NCI-H146 (cell line): Measurements from ENCODE around the gene SPRY1.

Experiments used
- DNase-seq: peaks from one replicate; lab custom pipeline; 2025; lab: John Stamatoyannopoulos, UW

SPRY1 gene

DNA sequence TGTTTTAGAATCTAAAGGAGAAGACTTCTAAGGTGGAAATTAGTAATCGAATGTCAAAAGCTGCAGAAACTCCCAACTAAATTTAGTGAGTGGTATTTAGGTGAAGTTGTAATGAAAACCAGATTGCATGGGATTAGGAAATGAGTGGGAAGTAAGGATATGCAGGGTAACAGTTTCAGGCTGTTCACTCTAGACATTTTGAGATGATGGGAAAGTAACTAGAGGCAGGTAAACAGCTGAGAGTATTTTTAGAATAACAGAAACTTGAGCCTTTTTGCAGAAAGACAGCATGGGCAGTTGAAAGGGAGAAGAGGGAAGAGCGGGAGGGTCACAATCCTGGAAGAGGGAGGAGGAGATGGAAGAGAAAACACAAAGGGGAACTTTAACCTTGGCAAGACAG, 12.7 kb downstream of the SPRY1 start:
- no peak for DNase-seq

- DNase-seq = no peak
These were observed 14.9 kb downstream of the SPRY1 start for GRCh38 chr4:123411514-123411913.

GRCh38 chr4:123412091-123412505, 15.5 kb downstream of the SPRY1 start:
- no peak for DNase-seq

- DNase-seq = no peak
These were observed 16.3 kb downstream of the SPRY1 start for GRCh38 chr4:123412700-123413512.

GRCh38 chr4:123415576-123415975, 19.0 kb downstream of the SPRY1 start:
- no peak for DNase-seq

- no peak for DNase-seq
These were observed 19.4 kb downstream of the SPRY1 start for GRCh38 chr4:123415977-123416376.

DNA sequence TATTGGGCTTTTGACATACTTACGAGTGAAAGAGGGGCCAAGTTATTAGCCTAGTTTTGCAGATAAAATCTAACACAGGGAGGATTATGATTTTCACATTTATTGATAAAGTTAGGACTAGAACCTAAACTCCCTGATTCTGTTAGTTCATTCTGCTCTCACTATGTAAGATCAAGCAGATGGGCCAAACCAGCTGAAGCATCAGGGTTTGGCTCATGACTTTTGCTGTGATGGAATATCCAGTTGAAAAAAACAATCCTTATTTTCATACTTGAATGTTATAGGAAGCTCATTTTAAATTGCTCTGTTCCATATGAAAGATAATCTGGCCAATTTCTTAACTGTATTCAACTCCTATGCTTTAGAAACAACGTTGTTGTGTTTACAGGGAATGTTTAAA, 21.2 kb downstream of the SPRY1 start:
- no peak for DNase-seq

GRCh38 chr4:123418351-123418931, 21.8 kb downstream of the SPRY1 start:
- DNase-seq = peak; percentile 90

DNA sequence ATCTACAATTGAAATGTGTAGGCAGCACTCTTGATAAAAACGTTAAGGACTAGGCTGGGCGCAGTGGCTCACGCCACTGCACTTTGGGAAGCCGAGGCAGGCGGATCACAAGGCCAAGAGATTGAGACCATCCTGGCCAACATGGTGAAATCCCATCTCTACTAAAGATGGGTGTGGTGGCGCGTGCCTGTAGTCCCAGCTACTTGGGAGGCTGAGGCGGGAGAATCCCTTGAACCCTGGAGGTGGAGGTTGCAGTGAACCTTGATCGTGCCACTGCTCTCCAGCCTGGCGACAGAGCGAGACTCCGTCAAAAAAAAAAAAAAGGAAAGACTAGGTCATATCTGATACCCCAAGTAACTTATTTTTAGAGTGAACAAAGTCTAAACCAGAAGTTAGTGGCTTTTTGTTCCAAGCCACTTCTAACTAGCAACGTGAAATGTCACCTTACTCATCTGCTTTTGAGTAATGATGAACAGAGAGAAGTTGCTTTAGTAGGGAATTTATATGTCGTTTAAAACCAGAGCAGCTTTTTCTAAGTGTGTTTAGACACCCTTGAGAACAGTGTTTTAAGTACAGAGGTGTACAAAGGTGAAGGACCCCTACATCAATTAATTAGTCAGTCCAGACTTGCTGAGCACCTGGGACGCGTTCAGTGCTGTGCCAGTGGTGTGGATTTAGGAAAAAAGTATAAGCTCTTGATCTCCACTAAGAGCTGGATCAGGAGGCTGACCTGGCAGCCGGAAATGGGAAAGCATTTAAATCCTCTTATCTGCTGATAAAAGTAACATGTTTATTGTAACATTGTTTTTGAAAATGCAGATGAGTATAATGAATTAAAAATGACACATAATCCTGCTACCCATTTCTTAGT, 23.5 kb downstream of the SPRY1 start:
- DNase-seq = no peak

DNA sequence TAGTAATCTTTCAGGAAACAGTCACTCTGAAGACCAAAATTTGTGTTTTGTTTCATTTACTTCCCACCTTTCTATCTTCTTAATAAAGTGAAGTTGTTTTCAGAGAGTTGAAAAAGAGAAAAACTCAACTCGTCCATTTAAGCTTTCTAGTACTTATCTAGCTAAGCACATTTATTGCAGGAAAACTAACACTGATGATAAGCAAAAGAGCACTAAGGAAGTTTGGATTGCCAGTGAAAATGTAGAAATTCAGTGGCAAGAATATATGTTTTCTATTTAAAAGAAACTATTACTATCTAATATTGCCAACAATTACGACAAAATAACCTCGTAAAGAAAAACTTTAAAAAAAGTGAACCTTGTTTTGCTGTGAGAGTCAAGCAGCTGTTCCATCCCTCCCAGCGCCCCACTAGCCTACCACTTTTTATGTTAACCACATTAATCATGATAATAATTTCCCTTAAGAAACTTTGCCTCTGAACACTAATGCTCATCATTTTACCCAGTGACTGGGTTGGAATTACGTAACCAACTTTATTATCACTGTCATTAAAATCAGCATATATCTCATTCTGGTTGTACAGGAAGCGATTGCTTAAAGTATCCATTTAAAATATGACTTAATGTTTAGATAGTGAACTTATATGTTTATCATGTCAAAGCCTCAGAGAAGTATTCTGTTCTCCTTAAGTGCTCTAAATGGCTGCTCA, 24.8 kb downstream of the SPRY1 start:
- DNase-seq = no peak

DNA sequence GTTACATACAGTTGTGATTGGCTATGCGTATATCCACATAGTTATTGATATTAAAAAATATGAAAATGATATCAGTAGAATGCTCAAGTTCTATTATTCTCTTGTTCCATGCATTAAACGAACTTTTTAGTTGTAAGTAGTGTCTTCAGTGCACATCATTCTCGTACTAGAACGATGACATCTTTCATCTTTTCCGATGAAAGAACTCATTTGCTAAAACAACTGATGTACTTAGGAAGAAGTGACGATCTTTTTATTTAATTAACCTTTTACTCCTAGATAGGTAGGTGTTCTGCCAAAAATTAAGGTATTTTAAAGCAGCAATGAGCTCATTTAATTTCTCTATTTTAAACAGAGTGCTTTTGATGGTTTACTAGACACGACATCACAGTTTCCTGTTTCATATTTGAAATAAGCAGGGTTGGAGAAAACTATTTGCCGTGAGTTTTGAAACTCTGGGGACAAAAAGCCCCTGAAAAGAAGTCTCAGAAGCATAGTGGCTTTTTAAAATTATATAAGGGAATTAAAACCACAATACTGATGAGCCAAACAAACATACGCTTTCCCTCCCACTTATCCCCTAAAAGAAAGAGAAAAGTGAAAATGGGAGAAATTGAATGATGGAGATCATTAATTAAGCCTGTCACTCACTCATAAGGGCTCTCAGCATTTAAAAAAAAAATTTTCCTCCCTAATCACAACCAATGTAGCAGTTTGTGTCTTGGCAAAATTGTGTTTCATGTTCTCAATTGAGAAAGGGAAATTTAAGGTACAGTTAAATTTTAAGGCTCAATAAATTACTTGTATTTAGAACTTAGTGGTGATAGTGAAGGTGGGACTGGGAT, 25.6 kb downstream of the SPRY1 start:
- DNase-seq = no peak

DNA sequence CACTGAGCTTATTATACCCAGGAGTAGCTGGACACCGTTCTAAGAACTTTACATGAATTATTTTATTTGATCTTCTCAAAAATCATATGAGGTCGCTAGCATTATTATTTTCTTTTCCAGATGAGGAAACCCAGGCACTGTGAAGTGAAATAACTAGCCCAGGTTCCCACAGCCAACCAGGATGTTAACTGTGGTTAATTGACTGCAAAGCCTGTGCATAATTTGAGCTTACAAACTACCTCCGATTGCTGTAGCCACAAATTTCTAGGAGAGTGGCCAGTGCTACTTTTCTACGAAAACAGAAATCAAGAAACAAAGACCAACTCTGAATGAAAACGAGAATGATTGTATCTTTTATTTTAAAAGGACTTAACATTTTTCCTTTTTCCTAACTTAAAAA, 27.2 kb downstream of the SPRY1 start:
- DNase-seq = no peak

GRCh38 chr4:123427951-123428350, 31.4 kb downstream of the SPRY1 start:
- no peak for DNase-seq

DNA sequence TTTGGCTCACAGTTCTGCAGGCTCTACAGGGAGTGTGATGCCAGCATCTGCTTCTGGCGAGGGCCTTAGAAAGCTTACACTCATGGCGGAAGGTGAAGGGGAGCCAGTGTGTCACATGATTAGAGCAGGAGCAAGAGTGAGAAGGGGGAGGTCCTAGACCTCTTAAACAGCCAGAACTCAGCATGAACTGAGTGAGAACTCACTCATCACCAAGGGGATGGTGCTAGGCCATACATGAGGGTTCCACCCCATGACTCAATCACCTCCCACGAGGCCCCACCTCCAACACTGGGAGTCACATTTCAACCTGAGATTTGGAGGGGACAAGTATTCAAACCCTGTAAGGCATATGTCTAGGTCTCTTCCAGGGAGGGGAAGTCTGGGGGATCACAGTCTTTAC, 33.4 kb downstream of the SPRY1 start:
- DNase-seq = no peak

GRCh38 chr4:123430501-123430900, 33.9 kb downstream of the SPRY1 start:
- DNase-seq = no peak

DNA sequence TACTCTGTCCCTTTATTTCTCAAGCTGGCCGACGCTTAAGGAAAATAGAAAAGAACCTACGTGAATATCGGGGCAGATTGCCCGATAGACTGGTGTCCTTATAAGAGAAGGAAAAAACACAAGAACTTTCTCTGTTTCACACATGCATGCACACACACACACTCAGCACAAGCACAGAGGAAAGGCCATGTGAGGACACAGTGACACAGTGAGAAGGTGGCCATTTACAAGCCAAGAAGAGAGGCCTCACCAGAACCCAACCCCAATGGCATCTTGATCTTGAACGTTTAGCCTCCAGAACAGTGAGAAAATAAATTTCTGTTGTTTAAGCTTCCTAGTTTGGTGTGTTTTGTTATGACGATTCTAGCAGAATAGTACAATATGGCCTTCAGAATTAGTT, 37.0 kb downstream of the SPRY1 start:
- no peak for DNase-seq

DNA sequence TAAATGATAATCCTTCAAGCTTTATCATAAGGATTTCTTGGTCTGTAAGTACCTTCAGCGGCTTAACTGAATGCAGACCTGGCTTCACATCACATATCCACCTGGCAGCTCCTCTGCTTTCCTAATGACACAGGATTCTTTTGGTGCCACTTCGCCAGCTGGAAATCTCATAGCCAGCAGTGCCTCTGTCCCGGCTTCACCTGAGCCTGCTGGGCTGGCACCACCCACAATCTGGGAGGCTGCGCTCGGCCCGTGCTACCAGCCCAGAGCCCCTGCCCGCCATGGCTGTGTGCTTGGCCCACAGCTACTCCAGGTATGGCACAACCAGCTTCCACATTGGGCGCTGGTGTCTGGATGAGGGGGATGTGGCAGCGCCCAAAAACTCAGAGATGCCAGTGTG, 37.4 kb downstream of the SPRY1 start:
- no peak for DNase-seq

- DNase-seq = no peak
These were observed 38.9 kb downstream of the SPRY1 start for GRCh38 chr4:123435246-123436113.

DNA sequence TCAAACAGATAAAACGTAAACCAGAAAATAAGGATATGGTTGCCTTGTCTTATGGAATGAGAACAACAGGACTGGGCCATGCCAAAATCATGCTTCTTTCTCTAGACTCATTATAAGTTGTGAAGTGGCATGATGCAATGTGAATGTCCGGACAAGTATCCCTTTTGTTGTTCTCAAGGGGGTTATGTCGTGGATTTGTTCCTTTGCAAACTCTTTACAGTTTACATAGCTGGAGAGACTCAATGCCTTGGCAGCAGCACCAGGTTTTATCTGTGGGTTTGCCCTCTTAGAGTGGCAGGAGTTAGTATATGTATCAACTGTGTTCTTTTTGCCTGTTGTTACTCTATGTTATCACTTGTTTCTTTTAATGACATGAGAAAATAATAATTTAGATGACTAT, 41.4 kb downstream of the SPRY1 start:
- DNase-seq = no peak
